Fibroblast of lung (primary cell): ENCODE data around the gene CAMTA1.

ENCODE experiments used
- CTCF ChIP-seq, 2 donors: IDR thresholded peaks in 1 of 2; conservative IDR thresholded peaks in 1 of 2; 1 replicate in 1 of 2; 2 replicates in 1 of 2; pipeline ENCODE4 v1.5.1; 2011 to 2012; ENCODE audit warnings: low read length in 2 of 2, control low read depth in 1 of 2, inconsistent platforms in 1 of 2, low read depth in 1 of 2, mild to moderate bottlenecking in 1 of 2
- EZH2 ChIP-seq: IDR thresholded peaks from 2 replicates; pipeline ENCODE4 v1.5.1; 2012; ENCODE audit warnings: low read length, control low read depth, mild to moderate bottlenecking; ENCODE audit errors: missing control alignments

- TF ChIP-seq CTCF (conservative IDR thresholded peaks at IDR 0.05 in 1 of 2, IDR thresholded peaks at IDR 0.05 in 1 of 2; ENCODE audit: low read depth in 1 of 2, low read length in 2 of 2): no peak
- no peak for TF ChIP-seq EZH2
These were observed 196.3 kb downstream of the CAMTA1 start for GRCh38 chr1:6981595-6981994.
